Ectodermal cell (in vitro differentiated cells): ENCODE measurements around the gene SLC35A5.
"Not testable (repeated sequence)": the region's sequence is repeated elsewhere in the genome, so short reads cannot be mapped to it uniquely, and the experiment has no call there.

Source experiments
- H3K27ac ChIP-seq: 2 replicates; pipeline ENCODE4 v1.7.0; 2013; ENCODE audit warnings: mild to moderate bottlenecking, low read depth, low read length; ENCODE audit not compliant: insufficient read depth, poor library complexity, severe bottlenecking
- H3K27me3 ChIP-seq: 2 replicates; pipeline ENCODE4 v1.7.0; 2013; ENCODE audit warnings: mild to moderate bottlenecking, low read length; ENCODE audit not compliant: insufficient read depth, control insufficient read depth, poor library complexity, severe bottlenecking
- H3K36me3 ChIP-seq: one replicate; pipeline ENCODE4 v1.7.0; 2013; ENCODE audit warnings: low read length; ENCODE audit not compliant: control insufficient read depth, insufficient read depth
- H3K4me1 ChIP-seq: one replicate; pipeline ENCODE4 v1.7.0; 2013; ENCODE audit warnings: low read length; ENCODE audit not compliant: control insufficient read depth, insufficient read depth
- H3K4me3 ChIP-seq: 2 replicates; pipeline ENCODE4 v1.7.0; 2013; ENCODE audit warnings: low read depth, low read length, control low read depth; ENCODE audit not compliant: insufficient read depth
- H3K9me3 ChIP-seq: 2 replicates; pipeline ENCODE4 v1.7.0; 2013; ENCODE audit warnings: mild to moderate bottlenecking, low read length, moderate library complexity; ENCODE audit not compliant: control insufficient read depth
- WGBS, 2 experiments: methylation state at CpG; one replicate each; pipeline ENCODE4 v1.1.7; 2013; ENCODE audit warnings: missing lambda C conversion rate in 2 of 2; 5-methylcytosine and 5-hydroxymethylcytosine counted together

SLC35A5 gene

DNA sequence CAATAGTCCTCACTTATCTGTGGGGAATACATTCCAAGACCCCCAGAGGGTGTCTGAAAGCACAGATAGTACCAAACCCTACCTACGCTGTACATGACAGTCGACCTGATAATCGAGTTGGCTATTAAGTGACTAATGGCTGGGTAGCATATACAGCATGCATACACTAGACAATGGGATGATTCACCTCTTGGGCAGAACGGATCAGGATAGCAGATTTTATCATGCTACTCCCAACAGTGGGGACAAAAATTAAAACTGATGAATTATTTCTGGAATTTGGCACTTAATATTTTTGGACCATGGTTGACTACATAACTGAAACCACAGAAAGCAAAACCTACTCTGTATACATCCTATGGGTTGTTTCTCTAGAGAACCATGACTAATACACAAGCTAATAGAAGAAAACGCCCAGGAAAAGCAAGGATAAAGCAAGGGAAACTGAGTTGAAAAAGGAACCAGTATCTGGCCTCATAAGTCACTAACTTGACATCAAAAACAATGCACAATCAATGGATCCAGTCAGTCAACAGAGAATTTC is 15.6 kb upstream of the SLC35A5 start:
- Histone ChIP-seq H3K4me1 (no peaks in the 10 kb centered on the region), H3K4me3 (no peak overlapping the region), H3K27ac (no peak overlapping the region), H3K27me3 (no peaks in the 10 kb centered on the region), H3K9me3 (no peaks in the 10 kb centered on the region), H3K36me3 (peaks cover 8% of the 10 kb centered on the region)
- 91 to 96% methylated on average over 5 of the region's 5 CpGs for WGBS, 2 experiments

DNA sequence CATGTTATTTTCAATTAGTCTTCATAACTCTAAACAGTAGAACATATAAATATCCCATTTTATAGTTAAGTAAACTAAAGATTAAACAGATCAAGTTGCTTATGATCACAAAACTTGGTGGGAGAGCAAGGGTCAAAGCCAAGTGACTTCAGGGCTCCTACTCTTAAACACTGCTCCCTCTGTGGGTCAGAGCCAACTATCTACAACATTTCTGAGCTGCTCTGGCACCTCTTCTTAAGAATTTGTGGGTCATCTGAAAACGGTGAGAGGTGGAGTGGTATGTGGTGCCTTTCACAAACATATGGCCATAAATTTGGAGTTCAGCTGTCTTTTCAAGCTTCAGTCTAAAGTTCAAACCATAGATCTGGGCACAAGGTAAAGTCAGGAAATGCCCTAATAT is 11.0 kb upstream of the SLC35A5 start:
- Histone ChIP-seq H3K27me3 (no peaks in the 10 kb centered on the region), H3K4me1 (no peaks in the 10 kb centered on the region)
- WGBS, 2 experiments = 78 to 81% methylated on average over 1 of the region's 1 CpG

DNA sequence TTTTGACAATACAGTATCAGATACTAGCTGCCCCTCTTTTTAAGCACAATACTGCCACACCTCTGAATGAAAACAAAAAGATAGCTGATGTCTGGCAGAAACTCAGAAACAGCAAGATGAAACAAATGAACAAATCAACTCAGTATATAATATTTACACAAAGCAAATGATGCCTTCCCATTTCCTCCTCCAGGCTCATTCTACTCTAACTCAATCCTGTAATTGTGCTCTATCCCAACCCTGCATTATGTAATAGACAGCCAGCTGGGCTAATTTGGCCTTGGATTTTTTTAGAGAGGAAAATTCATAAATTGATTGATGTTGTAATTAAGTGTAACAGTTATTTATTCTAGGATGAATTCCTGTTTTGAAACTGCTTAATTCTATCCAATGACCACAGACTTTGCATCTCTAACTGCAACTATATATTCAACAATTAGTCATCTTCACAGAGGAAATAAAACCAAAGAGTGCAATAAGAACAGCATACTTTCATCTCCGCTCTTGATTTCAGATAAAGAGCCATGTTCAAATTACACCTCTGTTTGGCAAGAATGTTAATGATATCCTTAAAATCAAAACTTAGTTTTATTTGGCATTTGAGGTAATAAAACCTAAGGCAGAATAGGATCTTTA is 6.2 kb upstream of the SLC35A5 start:
- no peak overlapping the region for H3K4me3 ChIP-seq
- H3K4me1 ChIP-seq = peaks cover 3% of the 10 kb centered on the region
- no peaks in the 10 kb centered on the region for H3K9me3 ChIP-seq
- H3K27me3 ChIP-seq = no peaks in the 10 kb centered on the region
- peaks cover 8% of the 10 kb centered on the region for H3K36me3 ChIP-seq
- 100% methylated on average over 1 of the region's 1 CpG for WGBS, 2 experiments
- H3K27ac ChIP-seq = no peak overlapping the region

More for the DNA sequence above, 11.0 kb upstream of the SLC35A5 start:
- Histone ChIP-seq H3K9me3 (no peaks in the 10 kb centered on the region), H3K27ac (no peak overlapping the region), H3K36me3 (peaks cover 7% of the 10 kb centered on the region), H3K4me3 (no peak overlapping the region)

DNA sequence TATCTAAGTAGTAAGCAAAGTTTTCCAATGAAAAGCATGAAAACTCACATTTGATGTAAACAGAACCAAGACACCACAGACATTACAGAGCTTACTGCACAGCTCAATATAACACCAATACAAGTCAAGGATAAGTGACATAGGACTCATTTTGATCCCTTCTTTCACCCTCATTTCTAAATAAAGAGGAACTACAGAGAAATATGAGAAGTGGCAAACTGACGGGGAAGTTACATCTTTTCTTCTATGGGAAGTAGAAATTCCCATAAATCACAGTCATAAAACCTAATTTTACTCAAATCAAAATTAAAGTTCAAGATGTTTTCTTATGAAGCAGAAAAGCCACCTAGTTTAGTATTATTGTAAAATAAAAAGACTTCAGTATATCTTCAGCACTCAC is 3.9 kb upstream of the SLC35A5 start:
- Histone ChIP-seq H3K9me3 (no peaks in the 10 kb centered on the region), H3K27ac (no peak overlapping the region), H3K27me3 (no peaks in the 10 kb centered on the region), H3K36me3 (peaks cover 8% of the 10 kb centered on the region), H3K4me3 (no peak overlapping the region), H3K4me1 (peaks cover 3% of the 10 kb centered on the region)
- 100% methylated on average over 1 of the region's 1 CpG; no CpG with 5 or more reads in 1 of the 2 experiments for WGBS, 2 experiments

DNA sequence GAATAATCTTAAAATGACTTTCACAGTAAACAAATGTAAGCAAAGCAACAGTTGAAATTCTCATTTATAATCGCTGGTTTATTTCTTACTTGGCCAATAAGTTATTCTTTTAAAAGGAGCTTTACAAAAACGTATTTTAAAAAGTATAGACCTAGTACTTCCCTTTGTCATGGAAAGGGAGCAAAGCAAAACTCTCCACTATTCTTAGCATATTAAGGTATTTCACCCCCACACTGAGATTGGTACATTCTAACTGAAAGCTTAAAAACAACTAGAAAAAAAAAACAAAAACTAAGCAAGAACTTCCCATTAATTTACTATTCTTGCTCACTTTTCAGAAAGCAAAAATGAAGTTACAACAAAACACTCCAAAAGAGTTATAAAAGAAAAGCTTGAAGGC is 1.5 kb upstream of the SLC35A5 start:
- peaks cover 3% of the 10 kb centered on the region for H3K4me1 ChIP-seq
- H3K36me3 ChIP-seq = peaks cover 12% of the 10 kb centered on the region
- peak overlapping the region; percentile 98 for H3K4me3 ChIP-seq
- no peaks in the 10 kb centered on the region for H3K27me3 ChIP-seq
- H3K9me3 ChIP-seq = no peaks in the 10 kb centered on the region
- WGBS, 2 experiments = 10 to 30% methylated on average over 1 to 2 of the region's 2 CpGs
- H3K27ac ChIP-seq = no peak overlapping the region

DNA sequence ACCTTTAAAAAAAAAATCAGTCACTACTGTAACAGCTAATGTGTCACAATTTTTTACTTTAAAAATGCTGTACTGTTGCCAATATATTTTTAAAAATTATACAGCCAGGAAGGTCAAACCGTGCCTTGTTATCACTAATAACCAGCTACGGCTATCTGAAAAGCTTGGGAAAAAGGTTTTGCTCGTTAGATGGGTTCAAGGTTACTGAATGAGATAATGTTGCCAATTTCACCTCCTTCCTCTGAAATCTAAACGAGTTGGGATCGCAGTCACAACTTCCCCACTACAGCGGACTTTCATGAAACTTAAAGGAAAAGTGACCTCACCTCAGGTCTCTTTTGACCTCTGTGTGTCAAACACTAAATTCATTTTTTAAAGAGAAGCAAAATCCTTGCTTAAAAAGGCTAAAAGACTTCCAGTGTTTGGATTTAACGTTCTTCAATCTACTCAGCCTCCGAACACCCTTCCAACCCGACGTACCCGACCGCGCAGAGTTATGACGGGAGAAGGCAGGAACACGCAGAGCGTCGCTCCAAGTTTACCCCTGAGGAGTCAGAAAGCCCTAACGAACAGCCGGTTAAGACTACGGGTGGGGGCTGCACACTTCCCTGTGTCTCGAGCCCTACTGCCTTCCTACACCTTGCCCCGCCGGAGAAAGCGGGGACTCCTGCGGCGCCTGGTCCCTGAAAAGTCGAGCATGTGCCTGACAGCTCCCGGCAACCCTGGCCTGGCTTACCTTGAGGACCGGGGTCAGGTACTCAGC is 943 bp upstream of the SLC35A5 start:
- peak overlapping the region; percentile 96 for H3K27ac ChIP-seq
- H3K27me3 ChIP-seq = no peaks in the 10 kb centered on the region
- H3K4me3 ChIP-seq = peak overlapping the region; percentile 98
- peaks cover 12% of the 10 kb centered on the region for H3K36me3 ChIP-seq
- WGBS, 2 experiments = 1% methylated on average over 29 of the region's 29 CpGs
- H3K9me3 ChIP-seq = no peaks in the 10 kb centered on the region
- H3K4me1 ChIP-seq = peaks cover 3% of the 10 kb centered on the region

DNA sequence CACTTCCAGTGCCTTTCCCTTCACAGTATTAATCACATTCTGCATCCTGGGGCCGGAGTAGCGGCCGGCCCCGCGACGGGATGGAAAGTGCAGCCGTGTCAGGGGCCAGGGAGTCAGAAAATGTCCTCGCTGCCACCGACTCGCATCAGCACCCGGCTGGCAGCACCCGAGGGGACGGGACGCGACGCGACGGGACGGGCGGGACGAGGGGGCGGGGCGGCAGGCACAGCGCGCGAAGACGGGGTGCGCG is 436 bp upstream of the SLC35A5 start:
- WGBS, 2 experiments = 0 to 1% methylated on average over 29 of the region's 29 CpGs
- Histone ChIP-seq H3K4me1 (peaks cover 3% of the 10 kb centered on the region), H3K27me3 (no peaks in the 10 kb centered on the region), H3K27ac (peak overlapping the region; percentile 96), H3K9me3 (no peaks in the 10 kb centered on the region), H3K4me3 (peak overlapping the region; percentile 98), H3K36me3 (peaks cover 12% of the 10 kb centered on the region)

DNA sequence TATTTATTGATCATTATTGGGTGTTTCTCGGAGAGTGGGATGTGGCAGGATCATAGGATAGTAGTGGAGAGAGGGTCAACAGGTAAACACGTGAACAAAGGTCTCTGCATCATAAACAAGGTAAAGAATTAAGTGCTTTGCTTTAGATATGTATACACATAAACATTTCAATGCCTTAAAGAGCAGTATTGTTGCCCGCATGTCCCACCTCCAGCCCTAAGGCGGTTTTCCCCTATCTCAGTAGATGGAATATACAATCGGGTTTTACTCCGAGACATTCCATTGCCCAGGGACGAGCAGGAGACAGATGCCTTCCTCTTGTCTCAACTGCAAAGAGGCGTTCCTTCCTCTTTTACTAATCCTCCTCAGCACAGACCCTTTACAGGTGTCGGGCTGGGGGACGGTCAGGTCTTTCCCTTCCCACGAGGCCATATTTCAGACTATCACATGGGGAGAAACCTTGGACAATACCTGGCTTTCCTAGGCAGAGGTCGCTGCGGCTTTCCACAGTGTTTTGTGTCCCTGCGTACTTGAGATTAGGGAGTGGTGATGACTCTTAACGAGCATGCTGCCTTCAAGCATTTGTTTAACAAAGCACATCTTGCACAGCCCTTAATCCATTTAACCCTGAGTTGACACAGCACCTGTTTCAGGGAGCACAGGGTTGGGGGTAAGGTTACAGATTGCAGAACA is 2.5 kb downstream of the SLC35A5 start:
- H3K4me3 ChIP-seq, H3K27ac ChIP-seq, H3K27me3 ChIP-seq, H3K4me1 ChIP-seq, H3K9me3 ChIP-seq, H3K36me3 ChIP-seq: not testable (repeated sequence)
- WGBS, 2 experiments = 58 to 63% methylated on average over 12 of the region's 15 CpGs

DNA sequence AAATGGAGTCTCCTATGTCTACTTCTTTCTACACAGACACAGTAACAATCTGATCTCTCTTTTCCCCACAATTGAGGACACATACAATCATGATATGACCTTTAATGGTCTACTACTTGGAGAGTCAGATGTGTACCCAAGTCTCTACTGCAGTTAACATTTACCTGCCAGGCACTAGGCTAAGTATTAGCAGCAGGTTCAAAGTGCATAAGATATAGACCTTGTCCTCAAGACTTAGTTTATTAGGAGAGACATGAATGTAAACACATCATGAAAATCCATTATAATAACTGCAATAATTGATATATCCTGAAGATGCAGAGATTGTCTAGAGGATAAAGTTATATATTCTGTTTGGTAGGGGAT is 3.1 kb downstream of the SLC35A5 start:
- Histone ChIP-seq H3K36me3 (peaks cover 10% of the 10 kb centered on the region), H3K4me1 (no peaks in the 10 kb centered on the region), H3K4me3 (no peak overlapping the region), H3K27me3 (no peaks in the 10 kb centered on the region), H3K27ac (no peak overlapping the region), H3K9me3 (no peaks in the 10 kb centered on the region)

DNA sequence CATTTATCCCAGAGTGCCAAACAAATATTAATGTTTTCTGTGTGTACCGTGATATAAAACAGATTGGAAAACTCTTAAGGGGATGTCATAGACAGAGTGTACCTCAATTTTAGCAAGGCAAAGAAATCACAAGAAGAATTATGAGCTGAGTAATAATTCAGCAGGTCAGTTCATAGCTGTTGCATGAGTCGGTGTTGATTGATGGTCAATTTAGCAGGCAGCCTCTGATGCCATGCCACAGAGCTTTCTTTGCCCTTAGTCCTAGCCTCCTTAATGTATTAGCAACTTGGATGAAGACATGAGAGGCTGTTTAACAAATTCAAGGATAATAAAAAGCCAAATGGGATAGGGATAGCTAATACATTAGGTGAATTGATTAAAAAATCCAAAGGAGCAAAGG is 6.8 kb downstream of the SLC35A5 start:
- peaks cover 22% of the 10 kb centered on the region for H3K36me3 ChIP-seq
- 96 to 100% methylated on average over 2 of the region's 2 CpGs for WGBS, 2 experiments
- H3K4me3 ChIP-seq = no peak overlapping the region
- no peaks in the 10 kb centered on the region for H3K27me3 ChIP-seq
- H3K4me1 ChIP-seq = no peaks in the 10 kb centered on the region
- no peak overlapping the region for H3K27ac ChIP-seq
- no peaks in the 10 kb centered on the region for H3K9me3 ChIP-seq
